Measurements from ENCODE around the gene TEAD3.

The TEAD3 gene

GRCh38 chr6:35512006-35512405 lies 15.1 kb upstream of the TEAD3 start:
- no peak for DNase-seq

- no peak for DNase-seq
These were observed 14.7 kb upstream of the TEAD3 start for GRCh38 chr6:35511562-35511941.

GRCh38 chr6:35510916-35511561 lies 14.2 kb upstream of the TEAD3 start:
- DNase-seq = no peak

GRCh38 chr6:35508542-35508941 lies 11.7 kb upstream of the TEAD3 start:
- no peak for DNase-seq

GRCh38 chr6:35508027-35508426 lies 11.1 kb upstream of the TEAD3 start:
- no peak for DNase-seq

GRCh38 chr6:35507221-35507620 lies 10.3 kb upstream of the TEAD3 start:
- DNase-seq = no peak

- DNase-seq = no peak
These were observed 9.7 kb upstream of the TEAD3 start for GRCh38 chr6:35506536-35506935.

- DNase-seq = no peak
These were observed 9.1 kb upstream of the TEAD3 start for GRCh38 chr6:35505999-35506412.

- DNase-seq = no peak
These were observed 6.7 kb upstream of the TEAD3 start for GRCh38 chr6:35503534-35503933.

GRCh38 chr6:35501784-35502183 lies 4.9 kb upstream of the TEAD3 start:
- no peak for DNase-seq

- DNase-seq = no peak
These were observed 3.9 kb upstream of the TEAD3 start for GRCh38 chr6:35500782-35501181.

- no peak for DNase-seq
These were observed 2.5 kb upstream of the TEAD3 start for GRCh38 chr6:35499372-35499771.

GRCh38 chr6:35498422-35499067 lies 1.7 kb upstream of the TEAD3 start:
- no peak for DNase-seq

GRCh38 chr6:35497571-35498421 lies 917 bp upstream of the TEAD3 start:
- no peak for DNase-seq

- DNase-seq = no peak
These were observed 641 bp downstream of the TEAD3 start for GRCh38 chr6:35496036-35496840.

GRCh38 chr6:35495258-35496035 lies 1.4 kb downstream of the TEAD3 start:
- no peak for DNase-seq

GRCh38 chr6:35494161-35494563 lies 2.7 kb downstream of the TEAD3 start:
- no peak for DNase-seq

- no peak for DNase-seq
These were observed 3.4 kb downstream of the TEAD3 start for GRCh38 chr6:35493307-35493983.

GRCh38 chr6:35492974-35493284 lies 4.0 kb downstream of the TEAD3 start:
- DNase-seq = no peak

- DNase-seq = no peak
These were observed 4.5 kb downstream of the TEAD3 start for GRCh38 chr6:35492258-35492973.

- DNase-seq = no peak
These were observed 5.2 kb downstream of the TEAD3 start for GRCh38 chr6:35491558-35492257.

Measured in NCI-H2081 (cell line).